ENCODE results near the gene THOC5.
"Not testable (repeated sequence)": the region's sequence is repeated elsewhere in the genome, so short reads cannot be mapped to it uniquely, and the experiment has no call there.

THOC5 gene

GRCh38 chr22:29563652-29564460, 10.3 kb upstream of the THOC5 start:
- DNase-seq (ENCODE audit: low read depth, low spot score): no peak

DNA sequence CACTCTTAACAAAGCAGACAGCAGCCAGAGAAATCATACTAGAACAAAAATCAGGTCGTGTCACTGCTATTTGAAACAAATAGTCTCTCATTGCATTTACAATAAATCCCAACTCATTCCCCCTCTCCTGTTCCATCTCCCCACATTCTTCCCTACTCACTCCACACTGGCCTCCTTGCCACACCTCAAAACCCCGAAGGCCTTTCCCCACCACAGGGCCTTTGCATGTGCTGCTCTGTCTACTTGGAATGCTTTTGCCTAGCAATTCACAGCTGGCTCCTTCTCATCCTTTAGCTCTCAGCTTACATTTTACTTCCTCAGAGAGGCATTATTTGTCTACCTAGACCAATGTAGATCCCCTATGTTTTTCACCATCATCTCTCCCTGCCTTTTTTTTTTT, 6.3 kb upstream of the THOC5 start:
- DNase-seq (ENCODE audit: low read depth, low spot score): no peak

DNA sequence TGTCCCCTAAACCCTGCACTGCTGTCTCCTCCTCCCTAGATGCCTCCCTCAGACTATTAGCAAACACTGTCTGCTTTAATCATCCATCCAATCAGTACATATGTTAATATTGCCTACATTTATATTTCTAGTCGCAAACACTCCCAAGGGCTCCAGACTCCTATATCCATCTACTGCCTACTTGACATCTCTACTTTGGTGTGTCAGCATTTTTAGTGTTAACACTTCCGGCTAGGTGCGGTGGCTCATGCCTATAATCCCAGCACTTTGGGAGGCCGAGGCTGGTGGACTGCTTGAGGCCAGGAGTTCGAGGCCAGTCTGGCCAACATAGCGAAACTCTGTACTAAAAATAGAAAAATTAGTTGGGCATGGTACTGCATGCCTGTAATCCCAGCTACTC, 5.5 kb upstream of the THOC5 start:
- DNase-seq (ENCODE audit: low read depth, low spot score): no peak

DNA sequence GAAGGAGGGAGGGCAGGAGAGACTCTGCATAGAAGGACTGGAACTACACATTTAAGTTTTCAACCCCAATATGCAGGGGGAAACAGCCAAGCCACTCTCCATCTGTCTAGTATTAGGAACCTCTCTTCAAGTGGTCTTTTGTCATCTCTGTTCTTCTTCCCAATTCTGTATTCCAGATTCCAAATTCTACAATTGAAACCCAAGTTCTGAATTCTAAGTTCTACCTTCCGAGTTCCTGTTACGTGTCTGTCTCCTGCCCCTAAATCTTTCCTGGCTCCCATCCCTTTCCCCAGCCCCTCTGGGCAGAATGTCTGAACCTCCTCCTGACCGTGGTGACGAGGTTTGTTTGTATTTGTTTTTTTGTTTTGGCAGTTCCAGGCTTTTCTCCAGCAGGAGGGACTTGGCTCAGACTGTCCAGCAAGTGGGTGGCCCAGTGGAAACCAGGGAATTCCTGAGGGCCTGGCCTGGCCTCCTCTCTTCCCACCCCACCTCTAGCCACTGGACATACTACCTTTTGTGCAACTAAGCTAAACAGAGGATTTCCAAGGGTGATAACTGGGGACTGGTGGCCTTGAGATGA, 1.6 kb upstream of the THOC5 start:
- peak; percentile 6 for DNase-seq (ENCODE audit: low read depth, low spot score)

- not testable (repeated sequence) for DNase-seq (ENCODE audit: low read depth, low spot score)
These were observed 1.2 kb downstream of the THOC5 start for GRCh38 chr22:29552357-29552756.

GRCh38 chr22:29550005-29550404, 3.6 kb downstream of the THOC5 start:
- no peak for DNase-seq (ENCODE audit: low read depth, low spot score)

- DNase-seq (ENCODE audit: low read depth, low spot score): not testable (repeated sequence)
These were observed 8.5 kb downstream of the THOC5 start for GRCh38 chr22:29545045-29545444.

- DNase-seq (ENCODE audit: low read depth, low spot score): no peak
These were observed 11.7 kb downstream of the THOC5 start for GRCh38 chr22:29541845-29542244.

DNA sequence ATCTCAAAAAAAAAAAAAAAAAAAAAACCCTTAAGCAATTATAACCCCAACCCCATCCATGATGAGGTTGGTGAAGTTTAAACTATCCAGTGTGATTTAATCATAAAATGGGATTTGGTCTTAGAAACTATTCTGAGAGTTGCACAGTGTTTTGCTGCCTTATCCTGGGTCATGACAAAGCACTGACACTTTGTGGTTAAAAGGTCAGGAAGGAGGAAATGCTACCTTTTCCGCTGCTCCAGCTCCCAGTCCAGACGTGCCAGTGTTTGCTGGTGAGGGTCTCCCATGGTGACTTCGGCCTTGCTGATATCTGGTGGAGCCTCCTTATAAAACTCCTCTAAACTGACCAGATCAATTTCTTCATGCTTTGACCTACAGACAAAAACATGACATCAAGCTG, 14.5 kb downstream of the THOC5 start:
- no peak for DNase-seq (ENCODE audit: low read depth, low spot score)

- no peak for DNase-seq (ENCODE audit: low read depth, low spot score)
These were observed 17.1 kb downstream of the THOC5 start for GRCh38 chr22:29536411-29536810.

DNA sequence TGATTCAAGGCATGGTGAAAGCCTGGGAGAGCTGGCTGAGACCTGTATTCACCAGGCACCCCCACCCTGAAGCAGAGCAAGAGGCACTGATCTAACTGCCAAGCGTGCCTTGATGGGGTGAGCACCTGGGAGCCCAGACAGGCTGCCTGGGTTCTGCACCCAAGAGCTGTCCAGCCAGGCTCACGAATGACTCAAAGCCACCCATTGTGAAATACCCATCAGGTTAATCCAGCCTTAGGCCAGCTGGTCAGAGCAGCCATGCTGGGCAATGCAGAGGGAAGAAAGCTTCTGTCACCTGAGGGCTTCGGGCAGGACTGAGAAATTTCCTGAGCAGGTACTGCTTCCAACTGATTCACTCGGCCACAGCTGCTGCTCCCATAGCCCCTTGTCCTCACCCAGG, 22.1 kb downstream of the THOC5 start:
- DNase-seq (ENCODE audit: low read depth, low spot score): no peak

DNA sequence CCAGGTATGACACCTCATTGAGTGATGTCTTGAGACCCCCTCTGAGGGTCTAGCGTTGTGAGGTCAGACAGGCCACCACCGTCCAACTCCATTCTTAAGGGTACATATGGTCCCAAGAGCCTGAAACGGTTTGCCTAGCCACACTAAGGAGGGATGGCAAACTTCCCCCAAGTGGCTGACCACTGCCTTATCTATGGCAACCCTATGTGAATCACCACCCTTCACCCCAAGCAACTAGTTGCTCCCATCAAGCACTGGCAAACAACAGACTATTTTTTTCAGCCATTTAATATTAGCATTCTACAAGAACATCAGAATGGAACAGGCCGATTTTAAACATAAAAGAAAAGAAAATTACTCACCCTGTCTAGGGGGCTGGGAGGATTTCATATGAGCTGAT, 22.8 kb downstream of the THOC5 start:
- DNase-seq (ENCODE audit: low read depth, low spot score): no peak

DNA sequence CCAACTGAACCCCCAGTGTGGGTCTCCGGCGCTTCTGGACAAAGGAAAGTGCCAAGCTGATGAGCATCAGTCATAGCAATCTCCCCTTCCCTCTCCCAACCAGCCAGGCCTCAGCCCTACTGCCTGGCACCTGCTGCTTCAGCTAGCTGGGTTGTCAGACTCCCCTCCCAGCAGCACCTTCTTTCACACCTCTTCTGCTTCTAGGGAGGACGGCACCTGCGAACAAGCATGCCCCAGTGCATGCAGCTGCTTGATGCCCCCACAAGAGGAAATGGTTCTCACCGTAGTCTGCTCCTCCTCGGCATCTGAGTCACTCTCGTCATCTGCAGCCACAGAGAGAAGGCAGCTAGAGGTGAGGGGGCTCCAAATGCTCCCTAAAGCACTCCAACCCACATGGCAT, 25.4 kb downstream of the THOC5 start:
- DNase-seq (ENCODE audit: low read depth, low spot score): no peak

GRCh38 chr22:29524442-29525191, 28.9 kb downstream of the THOC5 start:
- DNase-seq (ENCODE audit: low read depth, low spot score): peak; percentile 62

DNA sequence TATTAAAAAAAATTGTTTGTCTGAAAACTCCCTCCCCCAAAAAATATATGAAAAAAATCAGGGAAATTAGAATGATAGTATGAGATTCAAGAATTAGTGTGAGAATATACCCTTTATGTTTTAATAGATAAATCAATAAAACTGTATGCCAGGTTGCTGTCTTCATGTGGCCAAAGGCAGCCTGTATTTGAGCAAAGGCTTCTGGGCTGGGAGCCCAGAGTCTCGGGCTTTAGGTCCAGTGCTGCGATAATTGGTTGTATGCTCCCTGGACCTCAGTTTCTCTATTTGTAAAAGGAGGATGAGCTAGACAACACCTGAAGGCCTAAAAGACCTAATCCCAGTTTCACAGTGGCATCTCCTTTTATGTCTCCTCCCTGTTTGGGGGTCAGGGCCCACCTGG, 29.8 kb downstream of the THOC5 start:
- no peak for DNase-seq (ENCODE audit: low read depth, low spot score)

DNA sequence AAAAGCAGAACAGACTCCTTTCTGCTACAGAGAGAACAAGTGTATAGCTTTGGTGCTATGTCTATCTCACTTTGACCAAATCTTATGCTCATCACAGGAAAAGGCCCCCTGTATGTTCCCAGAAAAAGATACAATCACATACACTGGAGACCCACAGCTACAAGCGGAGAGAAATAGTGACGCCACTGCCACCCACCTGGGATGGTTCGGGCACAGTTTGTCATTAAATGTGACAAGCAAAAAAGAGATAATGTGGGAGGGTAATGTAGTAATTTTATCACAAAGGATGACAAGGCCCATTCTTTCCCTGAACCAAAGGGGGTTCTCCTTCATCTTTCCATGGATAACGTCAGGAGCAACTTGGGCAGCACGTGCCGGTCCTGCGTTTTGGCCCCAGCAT, 32.0 kb downstream of the THOC5 start:
- no peak for DNase-seq (ENCODE audit: low read depth, low spot score)

DNA sequence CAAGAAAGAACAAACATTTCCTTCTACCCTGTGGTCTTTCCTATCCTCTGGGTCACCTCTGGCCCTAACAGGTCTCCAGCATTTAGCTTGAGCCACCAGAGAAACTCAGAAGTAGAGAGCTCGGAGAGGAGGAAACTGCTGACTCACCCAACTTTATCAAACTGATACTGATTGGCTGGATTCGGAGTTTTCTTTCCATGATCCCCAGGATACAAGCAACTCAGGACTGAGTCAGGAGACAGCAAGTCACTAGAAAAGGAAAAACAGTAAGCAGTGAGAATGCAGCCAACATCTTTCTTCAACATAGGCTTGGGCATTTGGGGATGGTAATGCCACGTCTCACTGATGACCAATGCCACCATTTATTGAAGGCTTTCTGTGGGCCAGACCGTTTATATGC, 32.7 kb downstream of the THOC5 start:
- no peak for DNase-seq (ENCODE audit: low read depth, low spot score)

DNA sequence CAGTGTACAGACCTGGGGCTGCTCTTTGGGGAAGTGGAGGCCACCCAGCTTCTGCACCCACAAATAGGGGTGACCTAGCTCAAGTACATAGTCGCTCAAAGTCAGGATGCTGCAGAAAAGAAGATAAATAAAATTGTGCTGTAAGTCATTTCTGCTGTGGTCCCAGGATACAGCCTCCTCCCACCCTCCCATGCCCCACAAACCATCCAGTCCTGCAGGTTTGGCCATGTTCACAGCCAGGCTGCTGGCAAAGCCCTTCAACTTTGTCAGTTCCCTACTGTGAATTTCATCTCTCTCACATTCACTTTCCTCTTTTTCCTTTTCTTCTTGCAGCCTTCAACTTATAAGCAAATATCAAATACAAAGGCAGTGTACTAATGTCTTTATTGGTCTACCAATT, 33.6 kb downstream of the THOC5 start:
- DNase-seq (ENCODE audit: low read depth, low spot score): no peak

GRCh38 chr22:29518427-29518826, 35.1 kb downstream of the THOC5 start:
- no peak for DNase-seq (ENCODE audit: low read depth, low spot score)

DNA sequence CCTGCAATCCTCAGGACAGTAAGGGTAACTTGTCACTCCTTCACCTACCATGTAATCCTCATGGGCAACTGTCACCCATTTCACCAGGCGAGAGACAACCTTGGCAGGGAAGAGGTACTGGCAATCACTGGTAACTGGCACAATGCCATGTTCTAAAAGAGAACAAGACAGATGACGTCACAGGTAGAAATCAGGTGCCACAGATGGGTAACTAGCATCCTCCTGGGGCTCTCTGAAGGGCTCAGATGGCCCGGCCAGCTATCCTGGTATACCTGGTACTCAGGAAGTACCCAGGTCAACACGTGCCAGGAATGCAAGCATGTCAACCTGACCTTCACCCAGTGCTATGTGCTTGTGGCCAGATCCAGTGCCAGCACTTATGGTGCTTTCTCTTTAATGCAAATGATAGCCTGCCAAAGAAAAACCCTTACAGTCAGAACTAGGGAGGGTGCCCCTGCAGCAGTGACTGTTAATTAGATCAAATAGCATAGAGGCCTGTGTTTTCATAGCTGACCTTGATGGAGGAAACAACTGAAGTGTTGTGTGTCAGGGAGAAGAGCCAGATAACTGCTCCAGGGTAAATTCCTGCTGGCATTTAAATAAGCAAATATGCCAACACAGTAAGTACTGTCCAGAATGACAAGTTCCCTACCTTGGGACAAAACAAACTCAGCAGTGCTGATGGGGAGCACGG, 36.2 kb downstream of the THOC5 start:
- DNase-seq (ENCODE audit: low read depth, low spot score): no peak

DNA sequence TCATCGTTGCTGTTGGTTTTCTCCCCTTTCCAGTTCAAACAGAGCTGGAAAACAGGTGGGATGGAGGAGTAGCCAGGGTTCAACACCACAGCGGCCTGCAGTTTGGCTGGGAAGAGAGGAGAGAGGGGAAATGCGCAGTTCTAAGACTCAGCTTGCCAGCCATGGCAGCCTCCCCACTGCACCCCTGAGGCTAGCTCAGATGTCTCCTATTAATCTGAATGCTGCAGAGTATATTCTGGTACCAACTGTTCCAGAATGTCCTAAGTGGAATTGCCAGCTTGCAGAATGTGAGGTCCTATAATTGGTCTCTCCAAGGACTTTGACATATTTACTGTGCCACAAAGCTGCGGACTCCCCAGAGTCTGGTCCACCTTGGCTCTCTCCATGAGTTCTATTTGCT, 41.5 kb downstream of the THOC5 start:
- DNase-seq (ENCODE audit: low read depth, low spot score): no peak
